Testis (tissue), 3 donors: ENCODE data around the gene PCSK6. TPM values are rescaled to one million over a fixed set of nuclear protein-coding genes. Genes with fewer than 3 reads are reported as not detected.

ENCODE experiments used
- DNase-seq: peaks from one replicate; pipeline ENCODE4 v3.0.0-alpha.2; 2019
- H3K27ac ChIP-seq, 2 donors: fragments of 200-600 bp; sonication (generic); one replicate each; pipeline ENCODE4 v1.5.1; 2019
- H3K27me3 ChIP-seq: fragments of 200-600 bp; sonication (generic); one replicate; pipeline ENCODE4 v1.5.1; 2019
- H3K36me3 ChIP-seq: fragments of 200-600 bp; sonication (generic); one replicate; pipeline ENCODE4 v1.5.1; 2017; ENCODE audit warnings: low read depth; ENCODE audit errors: missing control alignments
- H3K4me1 ChIP-seq: fragments of 200-600 bp; sonication (generic); one replicate; pipeline ENCODE4 v1.5.1; 2019
- H3K4me3 ChIP-seq, 2 donors: fragments of 200-600 bp; sonication (generic); one replicate each; pipeline ENCODE4 v1.5.1; 2017 to 2019
- H3K9me3 ChIP-seq: fragments of 200-600 bp; sonication (generic); one replicate; pipeline ENCODE4 v1.5.1; 2017
- CTCF ChIP-seq, 3 experiments: fragments of 450-650 bp in 2 of 3; fragments of 200-600 bp in 1 of 3; sonication (generic) in 1 of 3; IDR thresholded peaks; one replicate each; pipeline ENCODE4 v1.5.1; 2016 to 2019; ENCODE audit warnings: antibody characterized with exemption in 3 of 3, mild to moderate bottlenecking in 2 of 3, moderate library complexity in 1 of 3
- POLR2A ChIP-seq: fragments of 450-650 bp; IDR thresholded peaks from one replicate; pipeline ENCODE4 v1.6.1; 2017; ENCODE audit warnings: antibody characterized with exemption, mild to moderate bottlenecking, moderate library complexity
- WGBS, 2 donors: methylation state at CpG; one replicate each; pipeline ENCODE4 v1.1.5; 2018; 5-methylcytosine and 5-hydroxymethylcytosine counted together
- intact Hi-C: fragments of 100-400 bp; cut with DNase I; formaldehyde crosslinking; loops from one replicate; pipeline ENCODE4 v1.15.1; 2023; ENCODE audit warnings: low total_unique reads
- polyA plus RNA-seq: library from polyadenylated mRNA; stranded (reverse); fragments of 350-450 nt; fragmentation: Illumina TruSeq; extraction: RNeasy Lipid Tissue Mini Kit (QIAGEN cat#74804); gene quantifications from one replicate; pipeline ENCODE4 v1.2.3, GENCODE V29; 2014; ENCODE audit warnings: low read depth, low replicate concordance; ENCODE audit not compliant: insufficient read depth
- total RNA-seq, 2 donors: library from RNA; depleted of rRNA; stranded (reverse); fragments of >200 nt; gene quantifications; one replicate each; pipeline ENCODE4 v1.2.3, GENCODE V29; 2016

The PCSK6 gene
- total and polyA plus RNA-seq, 3 donors from 2014 or later: 43.9 to 156 (median 95.4) TPM

GRCh38 chr15:101511717-101512116 is 22.2 kb upstream of the PCSK6 start:
- no peaks in the 10 kb centered on the region for H3K36me3 ChIP-seq
- DNase-seq: no peak
- H3K4me1 ChIP-seq: no peaks in the 10 kb centered on the region
- intact Hi-C loops: no loop called here
- H3K27me3 ChIP-seq: no peaks in the 10 kb centered on the region
- TF ChIP-seq CTCF (IDR thresholded peaks at IDR 0.05): no peak
- no peak for TF ChIP-seq POLR2A
- no peak overlapping the region for H3K4me3 ChIP-seq
- H3K9me3 ChIP-seq: no peaks in the 10 kb centered on the region
- no peak overlapping the region for H3K27ac ChIP-seq

- no peak for DNase-seq
- Histone ChIP-seq H3K9me3 (no peaks in the 10 kb centered on the region), H3K4me3 (no peak overlapping the region), H3K36me3 (no peaks in the 10 kb centered on the region), H3K27me3 (no peaks in the 10 kb centered on the region), H3K27ac (no peak overlapping the region), H3K4me1 (no peaks in the 10 kb centered on the region)
- WGBS, 2 donors: 91 to 92% methylated on average over 8 of the region's 8 CpGs
- TF ChIP-seq CTCF (IDR thresholded peaks at IDR 0.05): no peak
- TF ChIP-seq POLR2A: no peak
- intact Hi-C loops: no loop called here
These were observed 21.0 kb upstream of the PCSK6 start for GRCh38 chr15:101510212-101511197.

GRCh38 chr15:101509279-101509678 is 19.8 kb upstream of the PCSK6 start:
- no peak for TF ChIP-seq CTCF (IDR thresholded peaks at IDR 0.05)
- no peak for TF ChIP-seq POLR2A
- Histone ChIP-seq H3K4me3 (no peak overlapping the region), H3K27ac (no peak overlapping the region), H3K4me1 (no peaks in the 10 kb centered on the region), H3K9me3 (no peaks in the 10 kb centered on the region), H3K27me3 (no peaks in the 10 kb centered on the region), H3K36me3 (no peaks in the 10 kb centered on the region)
- DNase-seq: no peak
- 73 to 74% methylated on average over 6 of the region's 6 CpGs for WGBS, 2 donors
- intact Hi-C loops: no loop called here

GRCh38 chr15:101506491-101506890 is 17.0 kb upstream of the PCSK6 start:
- intact Hi-C loops: no loop called here
- TF ChIP-seq CTCF (IDR thresholded peaks at IDR 0.05) (no peak), POLR2A (no peak)
- Histone ChIP-seq H3K36me3 (no peaks in the 10 kb centered on the region), H3K27ac (no peak overlapping the region), H3K4me3 (no peak overlapping the region), H3K9me3 (no peaks in the 10 kb centered on the region), H3K4me1 (no peaks in the 10 kb centered on the region), H3K27me3 (no peaks in the 10 kb centered on the region)
- 79 to 87% methylated on average over 7 to 8 of the region's 8 CpGs for WGBS, 2 donors
- DNase-seq: no peak
